IMR-90 (cell line): ENCODE results near the gene ANKRD18B. TPM values are rescaled to one million over a fixed set of nuclear protein-coding genes. Genes with fewer than 3 reads are reported as not detected.

Source experiments
- MAFK ChIP-seq: IDR thresholded peaks from 2 replicates; pipeline ENCODE4 v1.6.1; 2012; ENCODE audit warnings: low read depth, low read length, improper control_type of control experiment
- microRNA-seq, 2 experiments: library from miRNA; stranded (forward) in 1 of 2; unstranded in 1 of 2; fragments of 10-50 nt in 1 of 2; fragments of <30 nt in 1 of 2; gene quantifications in 1 of 2; microRNA quantifications in 1 of 2; one replicate each; pipeline versions ENCODE3 to v1.1.0; 2013 to 2020; ENCODE audit not compliant: insufficient read depth in 1 of 2, insufficient read length in 1 of 2, unreplicated experiment in 1 of 2
- polyA plus RNA-seq, 3 experiments: library from polyadenylated mRNA; depleted of rRNA; stranded (reverse); fragments of >200 nt; gene quantifications; 2 replicates each; pipeline ENCODE4 v1.2.3, GENCODE V29; 2012; ENCODE audit warnings: low replicate concordance in 1 of 3
- small RNA-seq, 5 experiments: library from RNA; depleted of rRNA; stranded (forward); fragments of <200 nt; gene quantifications; one replicate each; pipeline ENCODE3, GENCODE V24; 2012
- total RNA-seq: library from RNA; depleted of rRNA; stranded (reverse); fragments of >200 nt; gene quantifications from 2 replicates; pipeline ENCODE4 v1.2.3, GENCODE V29; 2012; rRNA removed

ANKRD18B gene
- total and polyA plus RNA-seq, 2 of the 4 experiments (the other 2 are of a cell fraction) = 7.1 to 13.4 TPM

GRCh38 chr9:33620738-33621439 is 96.8 kb downstream of the ANKRD18B start (continued):
- no peak for TF ChIP-seq MAFK

Small RNAs within 50 kb of the gene (microRNA-seq; reads per million reads assigned to microRNA genes)
- gene AL139008.1 (ENCODE audit: insufficient read depth, insufficient read length) (not detected), gene PRSS3P4 (ENCODE audit: insufficient read depth, insufficient read length) (not detected)

Small RNAs within 50 kb of the gene (small RNA-seq; reads per million reads assigned to genes)
- 0 reads per million in 5 experiments for gene AL139008.1
- 0 reads per million in 5 experiments for gene PRSS3P4

Other genes starting within 250 kb of the ANKRD18B start
- gene NFX1, start 233.7 kb upstream of the ANKRD18B start, total RNA-seq = 36.0 and 36.9 TPM in 2 replicates
- 25.3 and 27.0 TPM in 2 replicates for gene NFX1, start 233.7 kb upstream of the ANKRD18B start, polyA plus RNA-seq (2012; rRNA removed)
- gene AQP7, start 121.7 kb upstream of the ANKRD18B start, total RNA-seq = 0.28 TPM in 1 of 2 replicates, not detected in the other
- 0.07 TPM in 1 of 2 replicates, not detected in the other for gene AQP7, start 121.7 kb upstream of the ANKRD18B start, polyA plus RNA-seq (2012; rRNA removed)
- 3.3 and 3.8 TPM in 2 replicates for gene AQP3, start 76.7 kb upstream of the ANKRD18B start, total RNA-seq
- gene AQP3, start 76.7 kb upstream of the ANKRD18B start, polyA plus RNA-seq (2012; rRNA removed) = 10.4 and 12.2 TPM in 2 replicates
- gene NOL6, start 50.3 kb upstream of the ANKRD18B start, total RNA-seq = 42.8 and 47.3 TPM in 2 replicates
- gene NOL6, start 50.3 kb upstream of the ANKRD18B start, polyA plus RNA-seq (2012; rRNA removed) = 71.7 and 75.1 TPM in 2 replicates